Kidney (tissue), 14 donors: ENCODE data around the gene MRRF. TPM values are rescaled to one million over a fixed set of nuclear protein-coding genes. Genes with fewer than 3 reads are reported as not detected.
A peak's percentile ranks its signal among the peaks of the same experiment; 100 is the strongest.

Experiments
- DNase-seq, 5 donors: peaks; one replicate each; pipeline ENCODE4 v3.0.0-alpha.2; 2013 to 2020
- FAIRE-seq: peaks from 2 replicates; lab custom pipeline; 2012; peaks lifted over from hg19 to GRCh38; lab: Jason Lieb, UNC
- H3K27ac ChIP-seq, 2 donors: one replicate each; pipeline ENCODE4 v1.7.0; 2013; ENCODE audit warnings: low read depth in 2 of 2, low read length in 2 of 2, inconsistent platforms in 1 of 2
- H3K27me3 ChIP-seq: one replicate; pipeline ENCODE4 v1.7.1; 2013; ENCODE audit warnings: low read length, inconsistent platforms; ENCODE audit not compliant: control insufficient read depth, insufficient read depth
- H3K36me3 ChIP-seq, 3 donors: one replicate each; pipeline versions ENCODE4 v1.7.0 to v1.7.1; 2013; ENCODE audit warnings: low read length in 3 of 3, control low read depth in 1 of 3, inconsistent platforms in 1 of 3; ENCODE audit not compliant: insufficient read depth in 3 of 3, control insufficient read depth in 2 of 3
- H3K4me1 ChIP-seq, 3 donors: one replicate each; pipeline versions ENCODE4 v1.7.0 to v1.7.1; 2013; ENCODE audit warnings: low read length in 3 of 3, inconsistent platforms in 1 of 3, low read depth in 1 of 3; ENCODE audit not compliant: control insufficient read depth in 2 of 3, insufficient read depth in 2 of 3
- H3K4me3 ChIP-seq, 3 donors: one replicate each; pipeline versions ENCODE4 v1.7.0 to v1.8.1; 2013; ENCODE audit warnings: low read length in 3 of 3, control low read depth in 1 of 3, inconsistent platforms in 1 of 3
- H3K9ac ChIP-seq, 3 donors: one replicate each; pipeline versions ENCODE4 v1.7.0 to v1.7.1; 2013; ENCODE audit warnings: low read length in 3 of 3, control low read depth in 1 of 3, inconsistent platforms in 1 of 3
- H3K9me3 ChIP-seq, 3 donors: one replicate each; pipeline versions ENCODE4 v1.7.0 to v1.7.1; 2013; ENCODE audit warnings: low read length in 3 of 3, control low read depth in 1 of 3, inconsistent platforms in 1 of 3; ENCODE audit not compliant: control insufficient read depth in 2 of 3, insufficient read depth in 1 of 3
- intact Hi-C: fragments of 100-400 bp; cut with DNase I; formaldehyde crosslinking; loops from one replicate; pipeline ENCODE4 v1.11.1; 2022
- polyA plus RNA-seq: library from polyadenylated mRNA; stranded (reverse); fragments of 350-450 nt; fragmentation: Illumina TruSeq; extraction: RNeasy Lipid Tissue Mini Kit (QIAGEN cat#74804); gene quantifications from one replicate; pipeline ENCODE4 v1.2.3, GENCODE V29; 2014; ENCODE audit warnings: low read depth, low replicate concordance; ENCODE audit not compliant: insufficient read depth
- total RNA-seq: library from RNA; stranded (reverse); fragmentation: NEBNext Ultra II Directional; extraction: Animal tissue kit (Norgen Biotek cat#: 25700); gene quantifications from one replicate; pipeline ENCODE4 v1.2.1, GENCODE V29; 2021
- TF ChIP-seq, protein P1 (sequence below): IDR thresholded peaks from 3 replicates; pipeline ENCODE4 v1.5.1; 2012; ENCODE audit warnings: mild to moderate bottlenecking, moderate library complexity, borderline replicate concordance; ENCODE audit not compliant: insufficient read depth; ENCODE audit errors: extremely low read depth
- donor health status: control.
- donor health status: control.
- donor health status: control.
- donor health status: control.
- donor health status: control.
- donor health status: DM: yes; HTN: yes; CAD: no.
- donor health status: Normal renal cell carcinoma (clear cell type).

Gene MRRF
- total and polyA plus RNA-seq, 2 donors from 2014 or later = 38.8 to 44.9 TPM

DNA sequence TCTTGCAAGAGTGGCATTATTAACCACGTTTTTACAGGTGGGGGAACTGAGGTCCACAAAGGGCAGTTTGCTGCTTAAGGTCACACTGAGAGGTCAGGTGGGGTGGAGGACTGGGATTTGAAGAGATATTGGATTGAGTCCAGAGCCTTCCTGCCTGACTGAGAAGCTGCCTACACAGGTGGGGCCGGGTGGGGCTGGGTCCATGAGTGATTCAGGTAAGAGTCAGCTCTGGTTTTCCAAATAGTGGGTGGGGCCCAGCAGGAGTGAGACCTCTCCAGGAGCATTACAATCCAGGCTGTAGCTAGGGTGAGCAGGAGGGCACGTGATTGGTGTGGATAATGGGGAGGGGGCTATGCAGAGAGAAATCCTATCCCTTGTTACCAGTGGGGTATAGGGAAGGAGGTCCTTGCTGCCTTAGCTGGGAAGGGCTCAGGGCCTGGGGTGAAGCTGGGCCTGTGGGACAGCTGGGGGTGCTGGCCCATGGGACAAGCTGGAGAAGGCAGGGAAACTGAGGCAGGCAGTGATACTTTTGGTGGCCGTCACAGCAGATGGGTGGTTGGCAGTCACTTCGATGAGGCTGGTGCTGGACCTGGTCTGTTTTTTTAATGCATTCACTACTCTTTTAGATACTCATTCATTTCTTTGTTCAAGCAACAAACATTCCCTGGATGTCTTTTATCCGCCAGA, 103.2 kb downstream of the MRRF start:
- Histone ChIP-seq H3K27me3 (no peaks in the 10 kb centered on the region), H3K36me3 (no peaks in the 10 kb centered on the region), H3K9ac (no peak overlapping the region), H3K4me1 (no peaks in the 10 kb centered on the region), H3K27ac (no peak overlapping the region), H3K9me3 (peaks cover 0 to 2% (median 0%) of the 10 kb centered on the region in 3 donors), H3K4me3 (no peak overlapping the region)
- DNase-seq = no peak
- TF ChIP-seq, protein P1, sequence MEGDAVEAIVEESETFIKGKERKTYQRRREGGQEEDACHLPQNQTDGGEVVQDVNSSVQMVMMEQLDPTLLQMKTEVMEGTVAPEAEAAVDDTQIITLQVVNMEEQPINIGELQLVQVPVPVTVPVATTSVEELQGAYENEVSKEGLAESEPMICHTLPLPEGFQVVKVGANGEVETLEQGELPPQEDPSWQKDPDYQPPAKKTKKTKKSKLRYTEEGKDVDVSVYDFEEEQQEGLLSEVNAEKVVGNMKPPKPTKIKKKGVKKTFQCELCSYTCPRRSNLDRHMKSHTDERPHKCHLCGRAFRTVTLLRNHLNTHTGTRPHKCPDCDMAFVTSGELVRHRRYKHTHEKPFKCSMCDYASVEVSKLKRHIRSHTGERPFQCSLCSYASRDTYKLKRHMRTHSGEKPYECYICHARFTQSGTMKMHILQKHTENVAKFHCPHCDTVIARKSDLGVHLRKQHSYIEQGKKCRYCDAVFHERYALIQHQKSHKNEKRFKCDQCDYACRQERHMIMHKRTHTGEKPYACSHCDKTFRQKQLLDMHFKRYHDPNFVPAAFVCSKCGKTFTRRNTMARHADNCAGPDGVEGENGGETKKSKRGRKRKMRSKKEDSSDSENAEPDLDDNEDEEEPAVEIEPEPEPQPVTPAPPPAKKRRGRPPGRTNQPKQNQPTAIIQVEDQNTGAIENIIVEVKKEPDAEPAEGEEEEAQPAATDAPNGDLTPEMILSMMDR = no peak
- FAIRE-seq = no peak
- intact Hi-C loops = no loop called here

GRCh38 chr9:122368642-122369041, 104.0 kb downstream of the MRRF start:
- TF ChIP-seq, protein P1 = no peak
- H3K9me3 ChIP-seq = peaks cover 0 to 2% (median 0%) of the 10 kb centered on the region in 3 donors
- H3K27ac ChIP-seq = no peak overlapping the region
- no peak overlapping the region for H3K9ac ChIP-seq
- H3K27me3 ChIP-seq = no peaks in the 10 kb centered on the region
- no peak for DNase-seq
- H3K36me3 ChIP-seq = no peaks in the 10 kb centered on the region
- no peak for FAIRE-seq
- intact Hi-C loops = no loop called here
- H3K4me3 ChIP-seq = no peak overlapping the region
- H3K4me1 ChIP-seq = no peaks in the 10 kb centered on the region

DNA sequence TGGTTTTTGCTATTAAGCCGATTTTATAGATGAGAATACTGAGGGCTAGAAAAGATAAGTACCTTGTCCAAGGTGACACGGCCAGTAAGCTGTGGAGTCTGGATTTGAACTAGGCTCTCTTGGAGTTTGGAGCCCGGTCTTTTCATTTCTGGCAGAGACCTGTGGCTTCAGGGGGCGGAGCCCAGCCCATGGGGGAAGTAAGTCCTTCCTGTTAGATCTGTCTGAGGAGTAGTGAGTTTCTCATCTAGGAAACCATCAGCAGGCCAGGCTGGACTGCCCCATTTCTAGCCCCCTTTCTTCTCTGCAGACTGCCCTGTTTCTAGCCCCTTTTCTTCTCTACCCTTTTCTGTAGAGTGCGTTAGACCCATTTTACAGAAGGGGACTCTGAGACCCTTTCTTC, 105.6 kb downstream of the MRRF start:
- no peaks in the 10 kb centered on the region for H3K27me3 ChIP-seq
- FAIRE-seq = no peak
- no peak for DNase-seq
- no peak overlapping the region for H3K9ac ChIP-seq
- intact Hi-C loops = no loop called here
- peak overlapping the region in 1 of 3 donors; percentile 29 for H3K4me3 ChIP-seq
- H3K4me1 ChIP-seq = peaks cover 0 to 2% (median 0%) of the 10 kb centered on the region in 3 donors
- peaks cover 0 to 2% (median 0%) of the 10 kb centered on the region in 3 donors for H3K9me3 ChIP-seq
- TF ChIP-seq, protein P1 = no peak
- H3K36me3 ChIP-seq = no peaks in the 10 kb centered on the region
- no peak overlapping the region for H3K27ac ChIP-seq
